RWPE2 (cell line): ENCODE measurements around the gene TMEM256.

Experiments
- ATAC-seq: fragments of 200-7000 bp; cut with Tn5 transposase; 3 replicates; pipeline ENCODE4 v1.9.1; 2021; ENCODE audit warnings: low read depth
- DNase-seq: peaks from one replicate; pipeline ENCODE4 v3.0.0-alpha.2; 2020; ENCODE audit warnings: low spot score
- H3K27ac ChIP-seq: fragments of 450-650 bp; 2 replicates; pipeline ENCODE4 v1.5.1; 2017; ENCODE audit warnings: mild to moderate bottlenecking; ENCODE audit not compliant: poor library complexity, severe bottlenecking
- H3K27me3 ChIP-seq: fragments of 250-450 bp; sonication (Bioruptor Pico); 2 replicates; pipeline ENCODE4 v1.5.1; 2021; ENCODE audit warnings: mild to moderate bottlenecking, moderate library complexity; ENCODE audit not compliant: insufficient read depth, poor library complexity, severe bottlenecking
- H3K36me3 ChIP-seq: fragments of 250-450 bp; sonication (Bioruptor Pico); 2 replicates; pipeline ENCODE4 v1.5.1; 2020; ENCODE audit warnings: low read depth, mild to moderate bottlenecking, moderate library complexity
- H3K4me1 ChIP-seq: fragments of 250-450 bp; sonication (Bioruptor Pico); 2 replicates; pipeline ENCODE4 v1.5.1; 2021; ENCODE audit warnings: mild to moderate bottlenecking, moderate library complexity; ENCODE audit not compliant: insufficient read depth, poor library complexity, severe bottlenecking
- H3K4me3 ChIP-seq: fragments of 250-450 bp; sonication (Bioruptor Pico); 2 replicates; pipeline ENCODE4 v1.5.1; 2021; ENCODE audit warnings: mild to moderate bottlenecking, moderate library complexity; ENCODE audit not compliant: severe bottlenecking
- H3K9me3 ChIP-seq: fragments of 250-450 bp; sonication (Bioruptor Pico); 2 replicates; pipeline ENCODE4 v1.5.1; 2021; ENCODE audit warnings: mild to moderate bottlenecking, moderate library complexity; ENCODE audit not compliant: severe bottlenecking
- CTCF ChIP-seq: fragments of 450-650 bp; IDR thresholded peaks from one replicate; pipeline ENCODE4 v1.5.1; 2017; ENCODE audit warnings: mild to moderate bottlenecking, moderate library complexity; ENCODE audit not compliant: poor library complexity, severe bottlenecking

Gene TMEM256

GRCh38 chr17:7437369-7437863 lies 33.5 kb upstream of the TMEM256 start:
- no peaks in the 10 kb centered on the region for H3K9me3 ChIP-seq
- ATAC-seq: no peak
- no peak for DNase-seq
- H3K27ac ChIP-seq: peak overlapping the region; percentile 82
- peaks cover 5% of the 10 kb centered on the region for H3K4me1 ChIP-seq
- peak; percentile 82 for TF ChIP-seq CTCF
- H3K4me3 ChIP-seq: peak overlapping the region; percentile 44
- H3K27me3 ChIP-seq: no peaks in the 10 kb centered on the region
- no peaks in the 10 kb centered on the region for H3K36me3 ChIP-seq

GRCh38 chr17:7436556-7437368 lies 32.9 kb upstream of the TMEM256 start:
- H3K36me3 ChIP-seq: no peaks in the 10 kb centered on the region
- ATAC-seq: peak; percentile 52
- H3K27me3 ChIP-seq: no peaks in the 10 kb centered on the region
- peaks cover 5% of the 10 kb centered on the region for H3K4me1 ChIP-seq
- peak overlapping the region; percentile 82 for H3K27ac ChIP-seq
- DNase-seq: peak; percentile 80
- peak overlapping the region; percentile 44 for H3K4me3 ChIP-seq
- peak; percentile 98 for TF ChIP-seq CTCF
- no peaks in the 10 kb centered on the region for H3K9me3 ChIP-seq

GRCh38 chr17:7435676-7436555 lies 32.0 kb upstream of the TMEM256 start:
- Histone ChIP-seq H3K9me3 (no peaks in the 10 kb centered on the region), H3K36me3 (no peaks in the 10 kb centered on the region), H3K27me3 (no peaks in the 10 kb centered on the region), H3K4me3 (peak overlapping the region; percentile 44), H3K4me1 (peaks cover 4% of the 10 kb centered on the region), H3K27ac (peak overlapping the region; percentile 82)
- DNase-seq (peak; percentile 70), ATAC-seq (peak; percentile 5)
- TF ChIP-seq CTCF: peak; percentile 27

GRCh38 chr17:7432296-7432695 lies 28.4 kb upstream of the TMEM256 start:
- no peak for ATAC-seq
- no peak for DNase-seq
- H3K27ac ChIP-seq: no peak overlapping the region
- no peaks in the 10 kb centered on the region for H3K9me3 ChIP-seq
- no peaks in the 10 kb centered on the region for H3K36me3 ChIP-seq
- no peak for TF ChIP-seq CTCF
- H3K27me3 ChIP-seq: no peaks in the 10 kb centered on the region
- no peaks in the 10 kb centered on the region for H3K4me1 ChIP-seq
- H3K4me3 ChIP-seq: no peak overlapping the region
